Right lung (tissue), 5 donors: ENCODE data around the gene DHH. TPM values are rescaled to one million over a fixed set of nuclear protein-coding genes. Genes with fewer than 3 reads are reported as not detected.

ENCODE experiments used
- DNase-seq, 2 donors: peaks; one replicate each; pipeline ENCODE4 v3.0.0-alpha.2; 2013
- polyA plus RNA-seq, 5 donors: library from polyadenylated mRNA; unstranded; fragments of 120-200 nt; gene quantifications; one replicate each; pipeline versions ENCODE4 v1.2.1 to v1.2.3, GENCODE V29; 2013; ENCODE audit warnings: inconsistent platforms in 1 of 5, low replicate concordance in 1 of 5; ENCODE audit not compliant: insufficient read length in 5 of 5, insufficient read depth in 1 of 5

The DHH gene
- polyA plus RNA-seq, 5 donors = 0.51 to 1.2 (median 0.60) TPM

DNA sequence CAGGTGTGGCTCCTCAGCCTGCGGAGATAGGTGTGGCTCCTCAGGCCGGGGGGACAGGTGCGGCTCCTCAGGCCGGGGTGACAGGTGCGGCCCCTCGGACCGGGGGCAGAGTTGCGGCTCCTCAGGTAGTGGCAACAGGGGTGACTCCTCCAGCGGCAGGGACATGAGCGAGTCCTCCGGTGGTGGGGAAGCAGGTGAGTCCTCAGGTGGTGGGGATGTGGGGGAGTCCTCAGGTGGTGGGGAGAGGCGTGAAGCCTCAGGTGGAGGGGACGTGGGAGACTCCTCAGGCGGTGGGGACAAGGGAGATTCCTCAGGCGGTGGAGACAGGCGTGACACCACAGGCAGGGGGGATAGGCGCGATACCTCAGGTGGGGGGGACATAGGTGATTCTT is 43.2 kb downstream of the DHH start:
- no peak for DNase-seq

GRCh38 chr12:49050507-49051372 is 43.9 kb downstream of the DHH start:
- DNase-seq = no peak

- no peak for DNase-seq
These were observed 44.9 kb downstream of the DHH start for GRCh38 chr12:49049566-49050224.

DNA sequence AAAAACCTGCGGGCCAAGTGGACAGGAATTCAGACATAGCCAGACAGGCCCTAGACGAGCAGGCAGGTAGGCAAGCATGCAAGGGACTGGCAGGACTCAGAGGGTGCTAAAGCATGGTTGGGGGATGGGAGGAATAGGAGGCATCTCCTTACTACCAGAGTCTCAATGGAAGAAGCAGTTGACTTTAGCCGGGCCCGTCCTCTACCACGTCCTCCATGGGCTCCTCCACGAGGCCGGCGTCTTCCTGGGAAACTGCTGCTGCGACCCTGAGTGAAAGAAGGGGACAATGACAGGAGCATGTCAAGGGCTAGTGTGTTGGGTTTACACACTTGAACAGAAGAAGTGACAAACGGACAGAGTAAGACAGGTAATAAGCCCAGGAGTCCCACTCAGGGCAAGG is 45.6 kb downstream of the DHH start:
- DNase-seq = no peak

GRCh38 chr12:49046129-49046895 is 48.3 kb downstream of the DHH start:
- DNase-seq = no peak

GRCh38 chr12:49044660-49045059 is 49.9 kb downstream of the DHH start:
- no peak for DNase-seq

DNA sequence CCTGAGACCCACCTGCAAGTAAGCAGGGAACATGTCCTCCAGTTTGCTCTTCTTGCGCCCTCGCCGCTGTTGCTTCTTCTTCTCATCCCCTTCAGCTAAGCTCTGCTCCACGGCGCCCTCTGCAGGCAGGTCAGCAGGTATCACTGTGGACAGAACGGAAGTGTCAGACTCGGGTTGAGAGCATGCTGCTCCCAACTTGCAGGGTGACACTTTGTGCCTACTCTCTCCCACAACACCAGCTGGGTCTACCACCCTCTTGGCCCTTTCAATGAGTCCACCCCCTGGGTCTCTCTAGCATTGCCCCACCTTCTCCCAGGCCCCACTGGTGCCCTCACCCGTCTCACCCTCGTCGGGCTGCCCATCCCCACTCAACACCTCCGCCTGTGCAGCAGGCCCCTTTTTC is 50.7 kb downstream of the DHH start:
- no peak for DNase-seq

DNA sequence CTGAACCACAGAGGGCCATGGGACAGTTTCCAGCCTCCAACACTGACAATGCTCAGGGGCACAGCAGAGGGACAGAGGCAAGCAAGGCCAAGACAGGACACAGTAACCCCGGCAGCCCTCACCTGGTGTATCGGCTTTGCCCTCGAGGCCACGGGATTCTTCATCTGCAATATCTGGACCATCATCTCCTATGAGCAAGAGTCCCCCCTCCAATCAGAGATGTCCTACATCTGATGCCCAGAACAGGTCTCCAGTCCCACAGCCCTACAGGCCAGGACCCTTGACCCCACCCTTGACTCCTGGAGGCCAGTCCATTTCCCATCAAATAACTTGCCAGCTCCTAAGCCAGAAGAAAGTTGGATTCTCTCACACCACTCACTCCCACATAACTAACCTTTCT is 51.4 kb downstream of the DHH start:
- DNase-seq = no peak

DNA sequence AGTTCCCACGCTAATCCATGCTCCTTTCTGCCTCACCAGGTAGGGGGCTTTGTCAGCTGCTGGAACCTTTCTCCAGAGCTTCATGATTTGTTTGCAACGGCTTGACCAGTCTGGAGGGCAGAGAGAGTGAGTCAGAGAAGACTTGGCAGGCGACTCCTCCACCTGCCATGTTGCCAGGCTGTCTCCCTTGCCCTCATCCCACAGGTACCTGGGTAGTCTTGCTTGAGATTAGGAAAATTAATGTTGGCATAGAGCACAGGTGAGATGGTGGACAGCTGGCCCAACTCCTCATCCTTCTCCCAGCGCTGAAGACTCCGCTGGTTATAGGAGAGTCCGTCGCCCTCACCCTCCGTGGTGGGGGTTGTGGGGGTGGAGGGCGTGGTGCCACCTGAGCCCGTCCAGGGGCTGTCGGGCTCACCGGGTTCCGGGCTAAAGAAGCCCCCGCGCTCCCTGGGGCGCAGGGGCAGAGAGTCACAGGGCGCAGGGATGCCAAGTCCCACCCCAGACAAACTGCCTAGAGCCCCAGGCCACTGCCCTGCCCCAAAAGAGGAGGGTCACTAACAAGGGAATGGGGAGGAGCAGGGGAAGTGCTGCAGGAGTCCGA is 52.6 kb downstream of the DHH start:
- DNase-seq = no peak

- DNase-seq = no peak
These were observed 53.3 kb downstream of the DHH start for GRCh38 chr12:49041036-49041880.

- no peak for DNase-seq
These were observed 54.2 kb downstream of the DHH start for GRCh38 chr12:49040364-49040855.

DNA sequence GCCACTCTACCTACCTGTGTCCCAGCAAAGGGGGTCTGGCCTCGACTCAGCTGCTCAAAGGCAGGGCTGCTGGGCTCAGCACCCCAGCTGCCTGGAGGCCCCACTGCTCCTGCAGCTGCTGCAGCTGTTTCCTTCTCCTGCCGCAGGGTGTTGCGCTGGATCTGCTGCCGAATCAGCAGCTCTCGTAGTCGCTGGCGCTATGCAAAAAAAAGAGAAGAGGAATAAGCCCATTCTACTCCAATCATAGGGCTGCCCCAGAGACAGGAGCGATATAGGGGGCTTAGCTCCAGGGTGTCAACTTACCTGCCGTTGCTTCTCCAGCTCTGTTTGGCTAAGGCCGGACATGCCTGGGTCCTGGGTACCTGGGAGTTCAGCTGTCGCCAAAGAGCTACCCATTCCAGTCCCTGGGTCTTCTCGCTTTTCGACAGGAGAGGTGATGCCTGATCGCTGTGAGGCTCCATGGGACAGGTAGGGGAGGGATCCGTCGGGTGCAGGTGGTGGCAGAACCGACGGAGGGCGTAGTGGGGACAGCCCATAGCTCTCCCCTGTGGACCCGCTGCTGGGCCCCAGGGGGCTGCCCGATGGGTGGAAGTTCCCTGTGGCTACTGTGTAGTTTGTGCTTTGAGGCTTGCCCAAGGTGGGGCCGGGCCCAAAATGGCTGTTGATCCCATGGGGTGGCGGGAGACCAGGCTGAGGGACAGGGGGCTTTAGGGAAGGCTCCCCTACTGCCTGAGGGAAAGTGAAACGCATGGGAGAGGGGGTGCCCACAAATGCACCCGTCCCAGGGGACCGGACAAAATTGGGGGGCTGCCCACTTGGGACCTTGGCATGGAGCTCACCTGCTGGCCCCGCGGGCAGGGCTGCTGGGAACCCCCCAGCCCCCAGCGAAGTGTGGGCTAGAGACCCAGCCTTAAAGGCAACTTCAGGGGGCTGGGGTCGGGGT is 54.9 kb downstream of the DHH start:
- no peak for DNase-seq

DNA sequence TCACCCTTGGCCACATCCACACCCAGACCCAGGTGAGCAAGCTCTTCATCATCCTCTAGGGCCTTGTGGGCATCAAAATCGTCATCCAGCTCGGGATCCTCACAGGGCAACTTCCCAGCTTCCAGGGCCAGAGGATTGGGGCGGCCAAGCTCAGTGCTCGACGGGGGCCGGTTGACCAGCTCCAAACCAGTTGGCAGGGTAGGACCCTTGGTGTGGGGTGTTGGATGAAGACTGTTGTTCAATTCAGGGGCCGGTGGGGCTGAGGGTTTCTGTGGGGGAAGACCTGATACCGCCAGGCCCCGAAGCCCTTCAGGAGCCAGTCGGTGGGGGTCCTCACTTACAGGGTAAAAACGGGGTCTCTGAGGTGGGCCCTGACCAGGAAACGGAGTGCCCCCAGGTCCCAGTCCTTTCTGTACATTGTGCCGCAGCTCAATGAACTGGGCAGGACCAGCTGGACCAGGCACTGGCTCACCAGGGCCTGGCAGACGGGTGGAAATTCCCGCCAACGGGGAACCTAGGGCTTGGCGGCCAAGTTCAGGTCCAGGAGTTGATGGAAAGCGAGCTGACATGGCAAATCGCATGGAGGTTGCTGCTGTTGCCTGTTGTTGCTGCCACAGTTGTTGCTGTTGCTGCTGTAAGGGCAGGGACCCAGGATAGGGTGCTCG is 56.2 kb downstream of the DHH start:
- DNase-seq = no peak

- no peak for DNase-seq
These were observed 56.7 kb downstream of the DHH start for GRCh38 chr12:49037947-49038237.

DNA sequence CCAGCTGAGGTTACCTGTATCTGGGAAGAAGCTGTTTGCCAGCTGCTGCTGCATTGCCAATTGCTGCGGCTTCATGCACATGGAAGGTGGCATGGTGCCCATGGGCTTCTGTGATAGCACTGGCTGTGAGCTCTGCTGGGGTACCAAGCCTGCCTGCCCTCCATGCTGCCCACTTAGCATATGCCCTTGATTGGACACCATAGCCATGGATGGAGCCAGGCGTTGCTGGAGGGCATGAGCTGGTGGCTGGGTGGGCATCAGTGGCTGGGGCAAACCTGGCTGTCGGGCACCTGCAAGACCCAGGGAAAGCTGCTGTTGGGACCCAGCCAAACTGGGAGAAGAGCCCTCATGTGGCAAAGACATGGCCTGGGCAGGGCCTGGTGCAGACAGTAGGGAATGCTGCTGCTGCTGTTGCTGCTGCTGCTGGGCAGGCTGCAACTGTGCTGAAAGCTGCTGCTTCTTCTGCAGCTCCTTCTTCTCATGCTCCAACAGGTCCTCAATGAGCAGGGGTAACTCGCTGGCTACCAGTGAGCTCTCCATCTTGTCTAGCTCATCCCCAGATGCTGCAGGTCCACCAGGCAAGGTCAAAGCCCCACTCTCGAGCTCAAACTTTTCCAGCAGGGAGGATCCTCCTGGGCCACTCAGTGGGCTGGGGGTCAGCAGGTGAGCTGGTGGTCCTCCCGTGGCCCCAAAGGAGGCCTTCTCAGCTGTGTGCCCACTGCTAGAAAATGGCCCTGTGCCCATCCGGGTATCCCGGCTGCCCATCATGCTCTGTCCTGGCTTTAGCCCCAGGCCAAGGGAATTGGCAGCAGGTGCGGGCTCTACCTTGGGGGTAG is 57.3 kb downstream of the DHH start:
- no peak for DNase-seq
